ENCODE results near the gene NLRP5.

NLRP5 gene

GRCh38 chr19:56109226-56109625, 122.7 kb downstream of the NLRP5 start:
- TF ChIP-seq TSHZ1 (tag by site-specific recombination; IDR thresholded peaks at IDR 0.05; ENCODE audit: borderline replicate concordance) (no peak), ZNF600 (tag by site-specific recombination; IDR thresholded peaks at IDR 0.05) (no peak)
- Histone ChIP-seq H3K4me1 (ENCODE audit: control insufficient read depth, insufficient read depth, low read length) (peaks cover 29% of the 10 kb centered on the region), H3K9me3 (ENCODE audit: control insufficient read depth, insufficient read depth, low read depth, low read length) (no peaks in the 10 kb centered on the region), H3K27ac (ENCODE audit: extremely low read depth, low read depth, low read length) (no peak overlapping the region), H3K4me3 (ENCODE audit: low read depth, low read length) (no peak overlapping the region), H3K36me3 (ENCODE audit: control insufficient read depth in 2 of 2, insufficient read depth in 1 of 2, low read length in 2 of 2) (peaks cover 0 to 3% of the 10 kb centered on the region in 2 experiments; a peak in 2 of 3 replicates)
- POLR2A ChIA-PET: interaction anchor here (0.6 kb wide), 1 partner anchor 485 kb away, joined by 3 read pairs; the partner anchor contains the start of gene ZNF784
- CTCF ChIA-PET: interaction anchor here (1.1 kb wide), 1 partner anchor 64 kb away, joined by 4 read pairs; no protein-coding TSS in a partner anchor

GRCh38 chr19:56110515-56111448, 124.2 kb downstream of the NLRP5 start:
- POLR2A ChIA-PET: interaction anchor here (1.2 kb wide), 1 partner anchor 30 kb away, joined by 4 read pairs; the partner anchor contains the start of gene ZNF444
- Histone ChIP-seq H3K9me3 (ENCODE audit: control insufficient read depth, insufficient read depth, low read depth, low read length) (no peaks in the 10 kb centered on the region), H3K4me3 (ENCODE audit: low read depth, low read length) (no peak overlapping the region), H3K36me3 (ENCODE audit: control insufficient read depth in 2 of 2, insufficient read depth in 1 of 2, low read length in 2 of 2) (peaks cover 0 to 6% of the 10 kb centered on the region in 2 experiments; a peak in 2 of 3 replicates), H3K27ac (ENCODE audit: extremely low read depth, low read depth, low read length) (peak overlapping the region; percentile 49; the same call in 1 of the 2 replicates), H3K4me1 (ENCODE audit: control insufficient read depth, insufficient read depth, low read length) (peaks cover 26% of the 10 kb centered on the region)
- CTCF ChIA-PET: no interaction called here
- TF ChIP-seq KLF9 (tag by site-specific recombination; IDR thresholded peaks at IDR 0.05; ENCODE audit: low read depth) (no peak), KLF1 (tag by site-specific recombination; IDR thresholded peaks at IDR 0.05) (no peak), ZNF555 (tag by site-specific recombination; conservative IDR thresholded peaks at IDR 0.05) (no peak), ZBTB11 (tag by site-specific recombination; conservative IDR thresholded peaks at IDR 0.05; ENCODE audit: low read depth) (no peak), ZNF704 (tag by site-specific recombination; IDR thresholded peaks at IDR 0.05) (no peak), ZNF239 (tag by site-specific recombination; IDR thresholded peaks at IDR 0.05) (no peak), ZNF654 (tag by site-specific recombination; IDR thresholded peaks at IDR 0.05; ENCODE audit: low read depth) (no peak), KLF7 (tag by site-specific recombination; IDR thresholded peaks at IDR 0.05; ENCODE audit: borderline replicate concordance) (no peak), GLIS1 (tag by site-specific recombination; IDR thresholded peaks at IDR 0.05) (peak; percentile 45; the same call in 1 of the 2 replicates), HOXC10 (CRISPR knock-in tag; IDR thresholded peaks at IDR 0.05) (no peak), EGR2 (tag by site-specific recombination; IDR thresholded peaks at IDR 0.05; ENCODE audit: low read depth) (peak; percentile 56), ZNF121 (tag by site-specific recombination; IDR thresholded peaks at IDR 0.05) (no peak), ZNF747 (tag by site-specific recombination; IDR thresholded peaks at IDR 0.05) (no peak), AEBP2 (tag by site-specific recombination; IDR thresholded peaks at IDR 0.05; ENCODE audit: borderline replicate concordance) (no peak), ZNF521 (tag by site-specific recombination; IDR thresholded peaks at IDR 0.05) (no peak), ZIC2 (tag by site-specific recombination; IDR thresholded peaks at IDR 0.05) (peak; percentile 91), ZNF398 (tag by site-specific recombination; IDR thresholded peaks at IDR 0.05) (no peak)
